Stimulated activated CD4-positive, alpha-beta T cell treated with anti-CD3 and anti-CD28 coated beads, Interleukin-15, amount 100 ng/mL, for 24 hours (primary cell): Measurements from ENCODE around the gene VAMP5.
"Not testable (repeated sequence)": the region's sequence is repeated elsewhere in the genome, so short reads cannot be mapped to it uniquely, and the experiment has no call there.

Experiments
- DNase-seq: peaks from one replicate; pipeline ENCODE4 v3.0.0-alpha.2; 2020

Gene VAMP5

GRCh38 chr2:85584354-85584856, at the start of gene VAMP5:
Gene VAMP5, plus strand, starts transcription at chr2:85584431. Its CDS starts 60 bp downstream, at chr2:85584491.
- peak; percentile 34 for DNase-seq

GRCh38 chr2:85534881-85535280, 49.4 kb upstream of the VAMP5 start:
- DNase-seq: no peak

GRCh38 chr2:85536479-85536878, 47.8 kb upstream of the VAMP5 start:
- DNase-seq: no peak

- DNase-seq: peak; percentile 64
Observed at GRCh38 chr2:85537600-85538506, 46.4 kb upstream of the VAMP5 start.

- DNase-seq: peak; percentile 95
Observed at GRCh38 chr2:85538507-85539360, 45.5 kb upstream of the VAMP5 start, which contains the start of gene MAT2A. Gene MAT2A, plus strand, starts transcription at chr2:85539168. Its CDS starts 120 bp downstream, at chr2:85539288.

GRCh38 chr2:85539361-85540132, 44.7 kb upstream of the VAMP5 start:
- DNase-seq: peak; percentile 84

GRCh38 chr2:85540133-85540648, 44.0 kb upstream of the VAMP5 start:
- DNase-seq: no peak

GRCh38 chr2:85541262-85541661, 43.0 kb upstream of the VAMP5 start:
- no peak for DNase-seq

- no peak for DNase-seq
Observed at GRCh38 chr2:85541753-85542457, 42.3 kb upstream of the VAMP5 start.

GRCh38 chr2:85542777-85543176, 41.5 kb upstream of the VAMP5 start:
- DNase-seq: no peak

- not testable (repeated sequence) for DNase-seq
Observed at GRCh38 chr2:85544254-85544691, 40.0 kb upstream of the VAMP5 start.

- not testable (repeated sequence) for DNase-seq
Observed at GRCh38 chr2:85544915-85545779, 39.1 kb upstream of the VAMP5 start.

- DNase-seq: peak; percentile 22
Observed at GRCh38 chr2:85545780-85546240, 38.4 kb upstream of the VAMP5 start.

GRCh38 chr2:85547089-85547858, 37.0 kb upstream of the VAMP5 start:
- DNase-seq: peak; percentile 46

GRCh38 chr2:85547859-85548607, 36.2 kb upstream of the VAMP5 start:
- DNase-seq: no peak

GRCh38 chr2:85548608-85548900, 35.7 kb upstream of the VAMP5 start:
- DNase-seq: no peak

GRCh38 chr2:85549095-85549494, 35.1 kb upstream of the VAMP5 start:
- DNase-seq: no peak

GRCh38 chr2:85549826-85550225, 34.4 kb upstream of the VAMP5 start:
- DNase-seq: no peak

GRCh38 chr2:85550486-85550885, 33.7 kb upstream of the VAMP5 start:
- no peak for DNase-seq
